Esophagus squamous epithelium (tissue), 5 donors: ENCODE results near the gene DERL3. TPM values are rescaled to one million over a fixed set of nuclear protein-coding genes. Genes with fewer than 3 reads are reported as not detected.
A peak's percentile ranks its signal among the peaks of the same experiment; 100 is the strongest.

ENCODE experiments used
- DNase-seq: peaks from one replicate; lab custom pipeline; 2025; lab: John Stamatoyannopoulos, UW
- H3K27ac ChIP-seq, 4 donors: fragments of 200-600 bp; sonication (generic); one replicate each; pipeline ENCODE4 v1.5.1; 2016 to 2019; ENCODE audit warnings: mild to moderate bottlenecking in 1 of 4
- H3K27me3 ChIP-seq, 4 donors: fragments of 200-600 bp; sonication (generic); 1 replicate in 3 of 4; 2 replicates in 1 of 4; pipeline versions ENCODE4 v1.5.1 to v1.6.0; 2017 to 2021; ENCODE audit warnings: antibody characterized with exemption in 1 of 4
- H3K36me3 ChIP-seq, 3 donors: fragments of 200-600 bp; sonication (generic); one replicate each; pipeline ENCODE4 v1.5.1; 2016 to 2019
- H3K4me1 ChIP-seq, 3 donors: fragments of 200-600 bp; sonication (generic); one replicate each; pipeline ENCODE4 v1.5.1; 2017 to 2019
- H3K4me3 ChIP-seq, 4 donors: fragments of 200-600 bp; sonication (generic); 1 replicate in 3 of 4; 2 replicates in 1 of 4; pipeline ENCODE4 v1.5.1; 2016 to 2019; ENCODE audit warnings: mild to moderate bottlenecking in 2 of 4, moderate library complexity in 1 of 4
- H3K9me3 ChIP-seq, 3 donors: fragments of 200-600 bp; sonication (generic); one replicate each; pipeline ENCODE4 v1.5.1; 2016 to 2019
- POLR2A ChIP-seq, 4 donors: fragments of 450-650 bp; IDR thresholded peaks; one replicate each; pipeline ENCODE4 v1.6.1; 2017; ENCODE audit warnings: antibody characterized with exemption in 4 of 4, mild to moderate bottlenecking in 4 of 4, moderate library complexity in 3 of 4
- WGBS, 2 donors: methylation state at CpG; one replicate each; pipeline ENCODE4 v1.1.5; 2018; 5-methylcytosine and 5-hydroxymethylcytosine counted together
- intact Hi-C: fragments of 100-400 bp; cut with DNase I; formaldehyde crosslinking; loops from one replicate; pipeline ENCODE4 v1.15.0; 2022
- total RNA-seq, 4 donors: library from RNA; depleted of rRNA; stranded (reverse); fragments of >200 nt; gene quantifications; one replicate each; pipeline ENCODE4 v1.1.0, GENCODE V29; 2016
- TF ChIP-seq, protein P1 (sequence below), 6 experiments: fragments of 450-650 bp in 4 of 6; fragments of 200-600 bp in 2 of 6; sonication (generic) in 2 of 6; IDR thresholded peaks; one replicate each; pipeline ENCODE4 v1.5.1; 2016 to 2019; ENCODE audit warnings: antibody characterized with exemption in 6 of 6, mild to moderate bottlenecking in 4 of 6, moderate library complexity in 4 of 6
- donor health status: DM: yes; HTN: yes; CAD: no.

The DERL3 gene
- total RNA-seq, 4 donors from 2014 or later = 1.3 to 1.9 TPM; not detected in 2

- intact Hi-C loops = no loop called here
- WGBS, 2 donors = 68% methylated on average over 7 of the region's 7 CpGs
- peaks cover 0 to 3% (median 0%) of the 10 kb centered on the region in 3 donors for H3K4me1 ChIP-seq
- TF ChIP-seq, protein P1, sequence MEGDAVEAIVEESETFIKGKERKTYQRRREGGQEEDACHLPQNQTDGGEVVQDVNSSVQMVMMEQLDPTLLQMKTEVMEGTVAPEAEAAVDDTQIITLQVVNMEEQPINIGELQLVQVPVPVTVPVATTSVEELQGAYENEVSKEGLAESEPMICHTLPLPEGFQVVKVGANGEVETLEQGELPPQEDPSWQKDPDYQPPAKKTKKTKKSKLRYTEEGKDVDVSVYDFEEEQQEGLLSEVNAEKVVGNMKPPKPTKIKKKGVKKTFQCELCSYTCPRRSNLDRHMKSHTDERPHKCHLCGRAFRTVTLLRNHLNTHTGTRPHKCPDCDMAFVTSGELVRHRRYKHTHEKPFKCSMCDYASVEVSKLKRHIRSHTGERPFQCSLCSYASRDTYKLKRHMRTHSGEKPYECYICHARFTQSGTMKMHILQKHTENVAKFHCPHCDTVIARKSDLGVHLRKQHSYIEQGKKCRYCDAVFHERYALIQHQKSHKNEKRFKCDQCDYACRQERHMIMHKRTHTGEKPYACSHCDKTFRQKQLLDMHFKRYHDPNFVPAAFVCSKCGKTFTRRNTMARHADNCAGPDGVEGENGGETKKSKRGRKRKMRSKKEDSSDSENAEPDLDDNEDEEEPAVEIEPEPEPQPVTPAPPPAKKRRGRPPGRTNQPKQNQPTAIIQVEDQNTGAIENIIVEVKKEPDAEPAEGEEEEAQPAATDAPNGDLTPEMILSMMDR (IDR thresholded peaks at IDR 0.05) = no peak
- no peak for TF ChIP-seq POLR2A (IDR thresholded peaks at IDR 0.05)
- no peak overlapping the region for H3K4me3 ChIP-seq
- DNase-seq = no peak
- peaks cover 49 to 100% (median 52%) of the 10 kb centered on the region in 3 donors for H3K36me3 ChIP-seq
- no peaks in the 10 kb centered on the region for H3K9me3 ChIP-seq
- H3K27ac ChIP-seq = no peak overlapping the region
- no peaks in the 10 kb centered on the region for H3K27me3 ChIP-seq
These were observed 8.9 kb downstream of the DERL3 start for GRCh38 chr22:23829845-23830372.

GRCh38 chr22:23828800-23829680, 9.8 kb downstream of the DERL3 start:
- intact Hi-C loops = no loop called here
- Histone ChIP-seq H3K36me3 (peaks cover 48 to 100% (median 49%) of the 10 kb centered on the region in 3 donors), H3K4me3 (no peak overlapping the region), H3K4me1 (no peaks in the 10 kb centered on the region), H3K9me3 (no peaks in the 10 kb centered on the region), H3K27me3 (no peaks in the 10 kb centered on the region), H3K27ac (no peak overlapping the region)
- TF ChIP-seq, protein P1 (IDR thresholded peaks at IDR 0.05) = no peak
- TF ChIP-seq POLR2A (IDR thresholded peaks at IDR 0.05) = no peak
- 85 to 86% methylated on average over 8 to 10 of the region's 10 CpGs for WGBS, 2 donors
- no peak for DNase-seq

- Histone ChIP-seq H3K27me3 (no peaks in the 10 kb centered on the region), H3K9me3 (no peaks in the 10 kb centered on the region), H3K4me1 (no peaks in the 10 kb centered on the region), H3K36me3 (peaks cover 37 to 100% (median 54%) of the 10 kb centered on the region in 3 donors), H3K27ac (peak overlapping the region in 1 of 4 donors; percentile 25), H3K4me3 (no peak overlapping the region)
- 89 to 98% methylated on average over 5 to 6 of the region's 11 CpGs for WGBS, 2 donors
- intact Hi-C loops = no loop called here
- TF ChIP-seq, protein P1 (IDR thresholded peaks at IDR 0.05) = no peak
- TF ChIP-seq POLR2A (IDR thresholded peaks at IDR 0.05) = no peak
- DNase-seq = no peak
These were observed 11.3 kb downstream of the DERL3 start for GRCh38 chr22:23827351-23827995.

DNA sequence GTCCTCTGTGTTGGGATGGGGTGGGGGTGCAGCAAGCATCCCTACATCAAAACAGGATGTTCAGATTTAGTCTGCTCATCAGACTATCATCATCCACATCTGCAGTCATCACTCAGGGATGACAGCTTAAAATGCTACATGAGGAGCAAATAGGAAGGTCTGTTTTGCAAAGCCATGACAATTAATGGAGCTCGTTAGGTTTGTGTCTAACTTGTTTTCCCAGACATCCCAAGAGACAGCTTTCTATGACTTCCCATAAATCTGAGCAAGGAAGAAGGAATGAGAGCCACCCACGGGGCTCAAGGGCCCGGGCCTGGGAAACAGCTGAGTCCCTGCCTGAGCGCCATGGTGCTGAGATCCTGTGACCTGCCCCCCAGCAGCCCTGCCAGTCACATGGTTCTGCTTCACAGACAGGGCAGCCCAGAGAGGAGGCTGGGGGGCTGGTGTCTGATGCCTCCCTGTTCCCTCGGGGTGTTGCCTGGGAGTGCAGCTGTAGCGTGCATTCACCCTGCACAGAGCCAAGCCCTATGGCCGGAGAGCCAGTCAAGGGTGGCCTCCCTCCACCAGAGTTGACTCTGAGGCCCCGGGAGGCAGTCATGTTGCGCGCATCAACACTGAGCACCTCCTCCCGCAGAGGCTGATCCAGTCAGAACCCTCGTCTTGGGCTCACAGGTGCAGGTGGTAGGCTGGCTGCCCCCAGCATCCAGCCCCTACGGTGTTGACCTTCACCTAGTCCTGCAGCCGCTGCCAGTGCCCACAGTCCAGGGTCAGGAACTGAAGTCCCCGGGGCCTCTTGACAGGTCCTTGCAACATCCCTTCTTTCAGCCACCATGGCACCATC, 12.1 kb downstream of the DERL3 start:
- no peaks in the 10 kb centered on the region for H3K27me3 ChIP-seq
- no peak for DNase-seq
- H3K4me1 ChIP-seq = no peaks in the 10 kb centered on the region
- 69 to 90% methylated on average over 4 to 6 of the region's 15 CpGs for WGBS, 2 donors
- H3K27ac ChIP-seq = peak overlapping the region in 1 of 4 donors; percentile 6
- intact Hi-C loops = no loop called here
- H3K9me3 ChIP-seq = no peaks in the 10 kb centered on the region
- no peak for TF ChIP-seq POLR2A (IDR thresholded peaks at IDR 0.05)
- TF ChIP-seq, protein P1 (IDR thresholded peaks at IDR 0.05) = no peak
- H3K36me3 ChIP-seq = peaks cover 40 to 100% (median 57%) of the 10 kb centered on the region in 3 donors
- no peak overlapping the region for H3K4me3 ChIP-seq
